Inflammatory macrophage treated with lipopolysaccharide for 1 hour (primary cell): ENCODE measurements around the gene MORN1.
"Not testable (repeated sequence)": the region's sequence is repeated elsewhere in the genome, so short reads cannot be mapped to it uniquely, and the experiment has no call there.

ENCODE experiments used
- DNase-seq, 2 donors: peaks; one replicate each; pipeline ENCODE4 v3.0.0-alpha.2; 2020 to 2022

MORN1 gene

DNA sequence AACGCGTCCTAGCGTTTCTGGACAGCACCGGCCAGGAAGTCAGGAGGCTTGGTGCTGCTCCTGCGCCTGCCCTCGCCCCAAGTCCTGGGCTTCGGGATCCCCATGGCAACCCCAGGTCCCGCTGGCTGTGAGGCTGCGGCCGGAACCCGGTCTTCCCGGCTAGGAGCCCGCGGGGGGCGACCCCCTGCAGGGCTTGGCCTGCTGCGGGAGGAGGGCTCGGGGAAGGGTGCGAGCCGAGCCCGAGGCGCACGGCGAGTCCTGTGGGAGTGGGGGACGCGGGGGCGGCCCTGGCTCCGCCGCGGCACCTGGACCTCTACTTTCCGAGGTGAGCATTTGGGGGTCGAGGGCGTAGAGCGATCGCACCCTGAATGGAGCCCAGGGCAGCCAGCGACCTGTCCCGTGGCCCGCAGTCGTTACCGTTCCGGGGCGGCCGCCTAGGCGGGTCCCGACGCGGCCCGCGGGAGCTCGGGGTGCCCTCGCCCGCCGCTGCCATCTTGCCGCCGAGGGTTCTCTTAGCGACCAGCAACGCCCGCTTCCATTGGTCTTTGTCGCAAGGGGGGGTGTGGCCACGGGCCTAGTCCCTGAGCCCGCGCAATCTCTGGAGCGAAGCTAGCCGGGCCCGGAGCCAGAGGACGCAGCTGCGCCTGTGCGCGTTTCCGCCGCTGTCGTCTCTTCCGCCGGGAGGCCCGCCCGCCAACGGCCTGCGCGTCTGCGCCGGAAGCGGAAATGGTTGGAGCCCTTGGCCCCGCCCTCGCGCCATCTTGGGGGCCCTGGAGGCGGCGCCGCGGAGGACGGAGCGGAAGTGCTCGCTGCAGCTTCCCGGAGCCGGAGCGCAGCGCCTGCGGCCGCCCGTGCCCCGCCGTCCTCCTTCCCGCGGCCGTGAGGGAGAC is at the start of gene MORN1, which contains the start of gene RER1:
TSS of gene MORN1 (minus strand) at position 514 of the 890 bp plus-strand sequence. CDS start at position 493, 21 bp downstream.
TSS of gene RER1 (plus strand) at position 801 of the 890 bp plus-strand sequence. CDS start 3,950 bp downstream, outside the sequence.
- peak; percentile 99 for DNase-seq

DNA sequence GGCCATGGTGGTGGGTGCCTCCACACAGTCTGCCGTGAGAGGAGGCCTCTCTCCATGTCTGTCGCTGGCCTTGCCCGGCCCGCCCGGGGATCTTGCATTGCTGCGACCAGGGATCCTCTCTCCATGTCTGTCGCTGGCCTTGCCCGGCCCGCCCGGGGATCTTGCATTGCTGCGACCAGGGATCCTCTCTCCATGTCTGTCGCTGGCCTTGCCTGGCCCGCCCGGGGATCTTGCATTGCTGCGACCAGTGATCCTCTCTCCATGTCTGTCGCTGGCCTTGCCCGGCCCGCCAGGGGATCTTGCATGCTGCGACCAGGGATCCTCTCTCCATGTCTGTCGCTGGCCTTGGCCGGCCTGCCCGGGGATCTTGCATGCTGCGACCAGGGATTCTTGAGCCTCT is 49.0 kb upstream of the MORN1 start:
- DNase-seq, result not testable (repeated sequence)

DNA sequence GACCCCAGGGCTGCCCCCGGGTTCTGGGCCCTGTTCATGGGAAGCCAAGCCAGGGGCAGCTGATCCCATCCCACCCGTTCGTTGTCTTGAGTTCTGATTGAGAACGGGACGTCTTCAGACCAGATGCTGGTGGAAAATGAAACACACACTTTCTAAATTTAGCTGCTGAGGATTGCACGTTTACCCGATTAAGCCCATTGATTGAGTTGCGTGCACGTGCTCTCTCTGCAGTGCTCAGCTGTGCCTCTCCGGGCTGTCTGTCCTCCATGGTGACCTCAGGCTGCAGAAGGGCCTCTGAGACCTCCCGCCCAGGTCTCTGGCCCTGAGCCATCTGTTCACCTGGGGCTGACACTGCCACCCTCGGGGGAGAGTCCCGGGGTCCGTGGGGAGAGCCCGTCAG is 48.0 kb upstream of the MORN1 start:
- no peak for DNase-seq

DNA sequence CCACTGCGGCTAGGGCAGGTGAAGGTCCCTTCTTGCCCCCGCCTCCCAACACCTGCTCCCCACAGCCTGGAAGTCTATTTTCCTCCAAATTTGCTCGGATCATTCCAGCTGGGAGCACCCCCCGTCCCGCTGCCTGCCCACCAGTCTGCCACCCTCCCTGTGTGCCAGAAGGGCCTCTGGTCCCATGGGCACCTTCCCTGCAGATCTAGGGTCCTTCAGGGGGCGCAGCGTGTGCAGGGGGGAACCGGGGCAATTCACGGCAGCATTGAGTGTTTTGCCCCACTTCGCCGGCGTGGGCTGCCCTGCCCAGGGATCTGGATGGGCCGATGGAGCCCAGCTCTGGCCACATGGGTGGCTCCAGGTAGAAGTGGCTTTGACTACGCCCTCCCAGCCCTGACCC is 47.3 kb upstream of the MORN1 start:
- DNase-seq, result no peak

DNA sequence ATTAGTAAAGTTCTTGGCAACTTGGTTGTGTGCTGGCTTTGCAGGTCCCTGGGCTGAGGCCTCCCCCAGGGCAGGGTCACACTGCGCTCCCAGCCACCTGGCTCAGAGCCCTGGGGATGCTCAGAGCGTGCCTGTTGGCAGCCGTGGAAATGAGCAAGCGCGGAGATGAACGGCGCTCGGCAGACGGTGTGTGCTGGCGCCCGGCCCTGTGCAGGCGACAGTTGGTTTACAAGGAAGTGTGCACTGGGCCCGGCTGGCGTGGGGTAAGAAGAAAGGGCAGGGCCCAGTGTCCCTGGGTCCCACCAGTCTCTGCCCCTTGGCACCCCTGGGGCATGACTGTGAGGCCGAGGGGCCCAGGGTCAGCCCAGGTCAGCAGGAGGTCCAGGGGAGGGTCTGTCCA is 46.7 kb upstream of the MORN1 start:
- DNase-seq, result no peak

DNA sequence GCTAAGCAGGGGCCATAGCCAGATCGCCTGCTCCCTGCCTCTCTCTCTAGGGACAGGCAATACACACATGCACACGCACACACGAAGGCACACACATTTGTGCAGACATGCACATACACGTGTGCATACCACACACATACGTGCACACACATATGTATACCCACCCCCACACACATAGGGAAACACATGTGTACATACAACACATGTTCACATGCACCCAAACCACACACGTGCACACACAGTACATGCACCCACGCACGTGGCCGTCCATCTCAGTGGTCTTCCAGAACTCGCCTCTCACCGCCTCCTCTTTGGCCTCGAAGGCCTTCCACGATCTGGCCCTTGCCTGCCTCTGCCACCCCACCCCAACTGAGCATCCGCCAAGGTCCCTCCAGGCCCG is 46.3 kb upstream of the MORN1 start:
- no peak for DNase-seq

DNA sequence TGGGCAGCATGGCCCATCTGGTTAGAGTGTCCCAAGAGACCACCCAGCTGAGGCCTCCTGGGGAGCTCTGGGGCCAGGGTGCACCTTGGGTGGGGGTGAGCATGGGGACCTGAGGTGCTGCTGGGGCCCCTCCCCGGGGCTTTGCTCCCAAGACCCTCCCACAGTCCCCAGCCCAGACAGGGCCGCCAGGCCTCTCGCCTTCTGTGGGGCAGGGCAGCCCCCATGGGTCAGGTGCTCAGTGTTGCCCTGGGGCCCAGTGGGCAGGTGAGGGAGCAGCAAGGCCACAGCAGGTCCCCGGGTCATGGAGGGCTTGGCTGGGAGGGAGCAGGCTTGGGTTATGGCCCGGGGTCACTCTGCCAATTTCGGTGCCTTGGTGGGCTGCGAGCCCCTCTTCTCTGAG is 45.5 kb upstream of the MORN1 start:
- no peak for DNase-seq

DNA sequence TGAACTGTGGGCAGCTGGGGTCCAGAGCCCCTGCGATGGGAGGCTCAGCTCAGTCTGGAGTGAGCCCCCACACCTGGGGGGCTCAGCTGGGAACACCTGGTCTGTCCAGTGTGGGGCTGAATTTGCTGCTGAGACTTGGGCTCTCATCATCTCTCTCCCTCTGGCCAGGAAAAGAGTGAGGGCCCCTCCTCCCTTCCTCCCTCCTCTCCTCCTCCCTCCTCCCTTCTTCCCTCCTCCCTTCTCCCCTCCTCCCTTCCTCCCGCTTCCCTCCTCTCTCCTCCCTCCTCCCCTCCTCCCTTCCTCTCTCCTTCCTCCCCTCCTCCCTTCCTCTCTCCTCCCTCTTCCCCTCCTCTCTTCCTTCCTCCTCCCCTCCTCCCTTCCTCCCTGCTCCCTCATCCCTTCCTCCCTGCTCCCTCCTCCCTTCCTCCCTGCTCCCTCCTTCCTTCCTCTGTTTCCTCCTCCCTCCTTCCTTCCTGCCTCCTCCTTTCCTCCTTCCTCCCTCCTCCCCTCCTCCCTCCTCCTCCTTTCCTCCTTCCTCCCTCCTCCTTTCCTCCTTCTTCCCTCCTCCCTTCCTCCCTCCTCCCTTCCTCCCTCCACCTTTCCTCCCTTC is 44.5 kb upstream of the MORN1 start:
- no peak for DNase-seq

DNA sequence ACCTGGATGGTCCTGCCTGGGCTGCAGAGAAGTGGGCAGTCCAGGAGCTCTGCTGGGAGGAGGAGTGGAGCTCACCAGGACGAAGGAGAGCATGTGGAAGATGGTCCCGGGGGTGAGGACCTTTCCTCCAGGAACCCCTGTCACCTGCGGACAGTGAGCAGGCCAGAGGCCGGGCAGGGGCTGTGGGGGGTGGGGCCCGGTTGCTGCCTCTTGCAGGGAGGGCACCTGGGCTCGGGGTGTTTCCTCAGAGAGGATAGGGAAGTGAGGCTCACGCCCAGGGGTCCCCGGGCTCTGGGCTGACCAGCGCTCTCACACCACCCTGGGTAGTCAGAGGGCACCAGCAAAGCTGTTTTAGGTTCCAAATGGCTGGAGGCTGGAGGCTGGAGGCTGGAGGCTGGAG is 43.7 kb upstream of the MORN1 start:
- no peak for DNase-seq

DNA sequence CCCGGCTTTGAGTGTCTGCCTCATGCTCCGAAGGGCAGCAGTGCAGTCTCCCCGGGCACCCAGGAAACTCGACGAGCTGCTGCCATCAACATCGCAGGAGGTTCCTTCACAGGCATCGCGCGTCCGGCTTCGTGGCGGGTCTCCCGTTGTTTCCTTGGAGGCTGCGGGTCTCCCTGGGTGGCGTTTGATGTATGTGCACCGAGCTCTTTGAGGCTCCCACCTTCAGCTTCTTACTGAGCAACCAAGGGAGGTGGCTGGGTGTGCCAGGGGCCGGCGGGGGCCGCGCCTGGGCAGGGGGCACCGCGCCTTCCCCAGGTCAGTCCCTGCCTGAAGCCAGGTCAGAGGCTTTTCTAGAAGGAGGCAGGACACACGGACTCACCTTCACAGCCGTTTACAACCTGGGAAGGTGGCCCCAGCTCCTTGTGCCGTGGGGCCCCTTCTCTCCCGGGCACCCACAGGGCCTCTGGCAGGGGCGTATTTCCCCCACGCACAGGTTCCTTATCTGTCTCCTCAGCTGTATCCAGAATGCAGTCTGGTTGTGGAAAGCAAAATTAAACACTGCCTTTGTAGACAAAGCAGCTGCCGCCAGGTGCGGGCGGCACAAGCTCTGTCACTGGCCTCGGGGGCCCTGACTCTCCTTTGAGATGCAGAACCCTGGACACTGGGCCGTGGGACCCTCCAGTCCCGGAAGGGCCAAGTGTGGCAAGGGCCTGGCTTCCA is 42.7 kb upstream of the MORN1 start:
- DNase-seq, result no peak

DNA sequence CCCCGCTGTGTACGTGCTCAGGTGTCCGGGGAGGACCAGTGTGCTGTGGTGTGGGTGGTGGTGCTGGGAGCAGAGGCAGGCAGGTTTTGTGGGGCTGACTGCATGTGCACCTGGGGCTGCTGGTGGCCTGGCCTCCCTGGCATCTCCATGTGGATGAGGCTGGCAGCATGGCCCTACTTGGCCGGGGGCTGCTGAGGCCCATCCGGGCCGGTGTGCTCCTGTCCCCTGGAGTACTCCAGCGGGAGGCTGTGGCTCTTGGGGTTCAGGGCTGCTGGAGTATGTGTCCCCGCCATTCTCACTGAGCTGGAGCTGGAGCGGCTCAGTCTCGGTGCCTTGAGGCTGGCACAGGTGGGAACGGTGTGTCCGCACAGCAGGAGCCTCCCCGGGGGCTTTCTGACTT is 41.8 kb upstream of the MORN1 start:
- DNase-seq, result no peak

DNA sequence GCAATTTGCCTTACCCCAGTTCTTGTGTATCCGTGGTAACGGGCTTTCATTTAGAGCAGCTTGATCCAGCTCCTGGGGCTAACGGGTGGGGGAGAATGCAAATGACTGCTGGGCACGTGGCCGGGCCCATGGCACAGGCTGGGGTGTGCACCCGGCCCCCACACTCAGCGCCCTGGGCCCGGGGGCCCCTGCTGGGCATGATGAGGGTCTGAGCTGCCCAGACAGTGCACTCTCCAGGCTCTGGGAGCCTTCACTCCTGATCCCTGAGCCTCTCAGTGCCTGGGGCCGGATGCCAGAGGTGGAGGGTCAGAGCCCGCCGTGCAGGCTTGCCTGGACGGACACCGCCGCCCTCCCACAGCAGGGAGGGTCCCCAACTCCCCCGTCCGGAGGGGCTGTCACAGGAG is 41.1 kb upstream of the MORN1 start:
- no peak for DNase-seq

DNA sequence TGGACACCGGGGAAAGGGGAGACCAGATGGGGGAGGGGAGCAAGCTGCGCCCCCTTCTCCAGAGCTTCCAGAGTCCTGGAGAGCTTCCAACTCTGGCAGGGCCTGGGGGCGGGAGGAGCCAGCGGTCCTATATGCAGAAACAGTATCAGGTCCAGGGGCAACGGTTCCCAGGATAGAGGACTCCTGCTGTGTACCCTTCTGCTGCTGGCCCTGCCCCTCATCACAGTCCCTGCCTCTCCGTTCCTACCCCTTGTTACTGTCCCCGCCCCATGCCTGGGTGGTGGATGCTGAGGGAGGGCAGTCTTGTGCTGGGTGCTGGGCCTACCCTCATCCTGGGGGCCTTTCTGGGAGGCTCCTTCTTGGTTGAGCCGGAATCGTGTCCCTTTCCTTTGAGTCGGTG is 40.2 kb upstream of the MORN1 start:
- DNase-seq, result no peak

DNA sequence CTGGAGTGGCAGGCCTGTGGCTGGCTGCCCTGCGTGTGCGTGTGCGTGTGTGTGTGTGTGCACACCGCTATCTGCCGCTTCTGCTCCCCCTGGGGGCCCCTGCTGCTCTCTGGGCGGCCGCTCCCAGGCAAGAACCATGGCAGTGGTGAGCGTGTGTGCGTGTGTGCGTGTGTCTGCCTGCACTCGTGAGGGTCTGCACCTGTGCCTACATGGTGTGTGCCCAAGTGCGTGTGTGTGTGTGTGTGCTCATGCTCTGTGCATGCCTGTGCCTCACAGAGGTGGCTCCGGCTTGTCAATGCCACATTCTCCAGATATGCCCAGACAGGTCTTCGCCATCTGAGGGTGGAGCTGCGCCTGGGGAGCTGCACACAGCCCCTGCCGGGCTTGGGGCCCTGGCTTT is 39.7 kb upstream of the MORN1 start:
- no peak for DNase-seq

DNA sequence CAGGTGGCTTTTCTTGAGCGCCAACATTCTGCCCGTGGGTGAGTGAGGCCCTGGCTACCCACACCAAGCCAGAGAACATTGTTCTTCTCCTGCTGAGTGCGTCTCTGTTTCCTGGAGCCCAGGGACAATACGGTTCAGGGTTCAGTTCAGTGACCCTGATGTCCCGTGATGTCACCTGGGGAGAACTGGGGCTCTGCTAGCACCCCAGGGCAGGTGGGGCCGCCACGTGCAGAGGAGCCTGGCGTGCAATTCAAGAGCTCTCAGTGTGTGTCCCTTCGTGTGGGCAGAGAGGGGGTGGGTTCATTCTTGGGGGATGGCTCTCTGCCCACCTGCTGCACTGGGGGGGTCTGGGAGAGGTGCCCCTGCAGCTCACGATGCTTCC is 39.2 kb upstream of the MORN1 start:
- DNase-seq, result no peak

DNA sequence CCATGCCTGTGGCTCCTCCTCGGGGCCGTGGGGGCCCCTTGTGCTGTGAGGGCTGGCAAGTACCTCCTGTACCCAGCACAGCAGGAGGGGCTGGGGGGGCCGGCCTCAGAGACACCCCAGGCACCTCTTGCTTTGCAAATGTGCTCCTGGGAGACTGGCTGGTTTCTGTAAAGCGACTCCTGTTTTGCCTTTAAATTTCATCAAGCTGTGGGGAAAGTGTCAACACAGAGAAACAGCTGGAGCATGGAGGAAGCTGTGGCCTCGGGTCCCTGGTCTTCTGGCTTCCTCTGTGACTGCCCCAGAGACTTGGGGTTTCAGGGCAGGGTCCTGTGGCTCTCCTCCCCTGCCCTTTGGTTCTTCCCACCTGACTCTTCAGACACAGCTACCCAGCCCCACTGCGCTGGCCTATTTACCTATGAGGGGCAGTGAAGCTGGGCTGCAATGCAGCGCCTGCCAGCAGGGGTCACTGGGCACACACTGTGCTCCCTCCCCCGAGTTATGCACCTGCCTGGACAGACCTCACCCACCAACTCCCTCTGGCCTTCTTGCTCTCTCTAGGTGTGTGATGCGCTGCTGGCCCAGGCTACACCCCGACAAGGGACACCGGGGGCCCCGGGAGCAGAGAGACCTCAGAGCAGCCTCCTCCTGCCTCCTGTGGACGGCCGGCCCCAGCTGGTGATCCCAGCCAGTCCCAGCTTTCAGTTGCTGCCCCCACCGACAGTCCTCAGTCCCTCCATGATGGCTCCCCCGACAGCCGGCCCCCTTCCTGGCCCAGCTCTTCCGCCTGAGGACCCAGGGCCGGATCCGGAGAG is 38.6 kb upstream of the MORN1 start:
- DNase-seq, result peak in 1 of 2 donors; percentile 5

DNA sequence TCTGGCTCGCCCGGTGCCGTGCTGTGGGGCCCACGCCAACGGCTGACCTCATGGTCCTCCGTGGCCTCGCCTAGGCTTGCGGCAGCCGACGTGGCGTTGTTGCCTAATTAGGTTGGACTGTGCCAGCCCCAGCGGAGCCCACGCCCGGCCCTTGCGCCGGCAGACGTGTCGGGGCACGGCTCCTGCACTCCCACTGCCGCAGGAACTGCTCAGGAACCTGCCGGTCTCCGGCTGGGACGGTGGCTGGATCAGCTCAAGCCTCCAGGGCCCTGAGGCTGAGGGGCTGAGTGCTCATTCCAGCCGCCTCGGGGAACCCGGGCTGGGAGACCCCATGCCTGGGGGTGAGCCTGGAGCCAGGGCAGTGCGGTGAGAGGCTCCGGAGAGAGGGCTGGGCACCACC is 37.1 kb upstream of the MORN1 start:
- no peak for DNase-seq

DNA sequence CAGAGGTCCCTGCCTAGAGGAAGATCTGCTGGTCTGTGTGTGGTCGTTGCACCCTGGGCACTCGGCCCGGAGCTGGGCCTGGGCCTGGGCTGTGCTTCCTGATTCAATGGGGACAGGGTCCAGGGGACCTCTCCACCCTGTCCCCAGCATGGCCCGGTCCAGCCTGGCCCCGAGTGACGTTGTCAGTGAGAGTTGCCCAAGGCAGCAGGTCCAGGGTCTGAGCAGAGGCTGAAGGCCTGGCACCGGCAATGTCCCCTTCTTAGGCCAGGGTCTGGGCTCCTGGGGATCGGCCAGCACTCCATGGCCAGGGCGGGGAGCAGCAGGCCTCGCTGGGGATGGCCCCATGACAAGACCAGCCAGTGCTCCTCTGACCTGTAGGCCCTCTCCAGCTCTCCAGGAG is 36.6 kb upstream of the MORN1 start:
- DNase-seq, result no peak

DNA sequence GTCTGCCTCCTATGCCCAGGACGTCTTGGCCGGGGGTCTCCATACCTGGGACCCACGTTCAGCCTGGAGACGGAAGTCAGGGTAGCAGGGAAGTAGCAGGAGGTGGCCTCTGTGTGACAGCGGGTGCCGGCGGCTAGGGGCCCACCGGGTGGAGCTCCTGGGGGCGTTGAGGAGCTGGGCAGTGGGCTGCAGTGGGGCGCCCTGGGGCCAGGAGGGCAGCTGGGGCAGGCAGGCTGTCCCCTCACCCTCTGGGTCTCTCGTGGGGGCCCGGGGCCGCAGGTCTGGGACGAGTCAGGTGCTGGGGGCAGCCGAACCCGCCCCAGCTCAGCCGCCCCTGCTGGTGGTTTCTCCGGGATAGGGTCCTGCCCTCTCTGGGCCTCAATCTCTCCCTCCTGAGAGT is 35.7 kb upstream of the MORN1 start:
- DNase-seq, result no peak

DNA sequence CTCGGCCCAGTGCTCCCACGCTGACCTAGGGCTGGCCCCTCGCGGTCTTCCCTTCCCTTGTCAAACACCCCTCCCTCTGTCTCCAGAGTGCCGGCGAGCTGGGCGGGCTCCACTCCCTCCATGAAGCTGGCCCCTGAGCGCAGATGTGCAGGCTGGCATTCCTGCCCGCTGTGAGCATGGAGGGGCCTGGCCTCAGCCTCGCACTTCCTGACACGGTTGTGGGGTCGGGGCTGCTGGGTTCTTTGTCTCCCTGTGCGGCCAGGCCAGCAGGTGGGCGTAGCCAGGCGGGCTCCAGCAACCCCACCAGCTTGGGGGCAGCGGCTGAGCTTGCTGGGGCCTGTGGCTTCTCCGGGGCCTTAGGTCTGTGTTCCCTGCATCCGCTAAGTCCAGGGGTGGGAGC is 35.2 kb upstream of the MORN1 start:
- DNase-seq, result no peak

DNA sequence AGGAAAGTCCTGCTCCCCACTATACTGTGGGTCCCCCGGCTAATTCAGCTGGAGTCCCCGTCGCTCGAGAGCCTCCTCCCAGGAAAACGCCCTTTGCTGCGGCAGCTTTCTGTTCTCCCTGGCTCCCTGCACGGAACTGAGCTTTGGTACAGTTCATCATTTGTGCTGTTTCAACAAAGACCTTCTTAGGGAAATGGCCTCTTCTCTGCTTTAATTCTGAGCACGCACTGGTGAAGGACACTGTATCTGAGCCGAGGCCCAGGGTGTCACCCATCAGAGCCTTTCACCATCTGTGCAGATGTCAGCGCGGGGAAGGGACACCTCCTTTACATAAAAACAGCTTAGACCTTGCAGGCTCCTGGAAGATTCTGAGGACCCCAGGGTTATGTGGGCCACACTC is 34.5 kb upstream of the MORN1 start:
- DNase-seq, result no peak

DNA sequence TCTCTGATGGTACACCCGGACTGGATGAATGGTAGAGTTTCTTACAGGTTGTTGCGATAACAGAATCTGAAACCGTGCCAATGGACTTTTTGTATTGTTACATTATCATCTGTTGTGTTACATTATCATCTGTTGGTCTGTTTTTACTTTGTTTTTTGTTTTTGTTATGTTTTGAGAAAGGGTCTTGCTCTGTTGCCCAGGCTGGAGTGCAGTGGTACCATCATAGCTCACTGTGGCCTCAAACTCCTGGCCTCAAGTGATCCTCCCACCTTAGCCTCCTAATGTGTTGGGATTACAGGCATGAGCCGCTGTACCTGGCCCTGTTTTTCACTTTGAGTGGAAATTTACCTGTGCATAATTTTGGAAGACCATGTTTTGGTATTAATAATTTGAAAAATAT is 31.2 kb upstream of the MORN1 start:
- DNase-seq, result no peak

DNA sequence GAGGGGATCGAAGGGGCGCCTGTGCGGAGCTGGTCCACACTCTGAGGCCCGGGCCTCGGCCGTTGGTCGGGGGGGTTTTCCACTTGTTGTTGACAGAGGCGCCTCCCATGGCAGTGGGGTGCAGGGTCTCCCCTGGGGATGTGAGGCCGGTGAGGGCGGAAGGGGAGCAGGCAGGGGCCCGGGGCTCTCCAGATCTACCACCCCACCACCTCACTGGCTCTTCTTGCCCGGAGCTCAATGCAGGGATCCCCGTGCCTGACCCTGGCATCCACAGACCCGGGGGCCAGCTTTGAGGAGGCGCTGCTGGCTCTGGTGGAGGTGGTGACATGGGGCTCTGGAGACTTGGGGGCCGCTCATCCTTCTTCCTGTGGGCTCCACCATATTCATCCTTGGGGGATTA is 28.1 kb upstream of the MORN1 start:
- DNase-seq, result no peak
